UCSD-AML1 (cell line): Measurements from ENCODE around the gene MAGEA8.
"Not testable (repeated sequence)": the region's sequence is repeated elsewhere in the genome, so short reads cannot be mapped to it uniquely, and the experiment has no call there.

Experiments used
- DNase-seq: peaks from one replicate; lab custom pipeline; 2025; ENCODE audit not compliant: unreplicated experiment; lab: John Stamatoyannopoulos, UW

Gene MAGEA8

GRCh38 chrX:149903889-149904748 is 23.1 kb downstream of the MAGEA8 start:
- no peak for DNase-seq

GRCh38 chrX:149908308-149908707 is 27.3 kb downstream of the MAGEA8 start:
- no peak for DNase-seq

GRCh38 chrX:149908727-149909126 is 27.7 kb downstream of the MAGEA8 start:
- DNase-seq, result no peak

GRCh38 chrX:149909324-149910177 is 28.6 kb downstream of the MAGEA8 start:
- DNase-seq, result no peak

GRCh38 chrX:149910178-149910695 is 29.3 kb downstream of the MAGEA8 start:
- DNase-seq, result no peak

- DNase-seq, result no peak
Measured at GRCh38 chrX:149916745-149917392, 35.9 kb downstream of the MAGEA8 start.

- not testable (repeated sequence) for DNase-seq
Measured at GRCh38 chrX:149923836-149924235, 42.9 kb downstream of the MAGEA8 start.

- not testable (repeated sequence) for DNase-seq
Measured at GRCh38 chrX:149924434-149924833, 43.5 kb downstream of the MAGEA8 start.

- not testable (repeated sequence) for DNase-seq
Measured at GRCh38 chrX:149927245-149927963, 46.4 kb downstream of the MAGEA8 start.

- not testable (repeated sequence) for DNase-seq
Measured at GRCh38 chrX:149927964-149928258, 46.9 kb downstream of the MAGEA8 start.

- DNase-seq, result not testable (repeated sequence)
Measured at GRCh38 chrX:149928635-149929034, 47.7 kb downstream of the MAGEA8 start.

- DNase-seq, result not testable (repeated sequence)
Measured at GRCh38 chrX:149929400-149929799, 48.4 kb downstream of the MAGEA8 start, which contains the start of gene HSFX4. HSFX4 (plus strand) TSS chrX:149929573; CDS start chrX:149929645, 72 bp downstream.

GRCh38 chrX:149931355-149931754 is 50.4 kb downstream of the MAGEA8 start:
- DNase-seq, result not testable (repeated sequence)

GRCh38 chrX:149932150-149932549 is 51.2 kb downstream of the MAGEA8 start:
- DNase-seq, result not testable (repeated sequence)

GRCh38 chrX:149932970-149933369 is 52.0 kb downstream of the MAGEA8 start:
- not testable (repeated sequence) for DNase-seq

- DNase-seq, result not testable (repeated sequence)
Measured at GRCh38 chrX:149933547-149933946, 52.6 kb downstream of the MAGEA8 start.
